Measurements from ENCODE around the gene RAB30.

The RAB30 gene, protein sequence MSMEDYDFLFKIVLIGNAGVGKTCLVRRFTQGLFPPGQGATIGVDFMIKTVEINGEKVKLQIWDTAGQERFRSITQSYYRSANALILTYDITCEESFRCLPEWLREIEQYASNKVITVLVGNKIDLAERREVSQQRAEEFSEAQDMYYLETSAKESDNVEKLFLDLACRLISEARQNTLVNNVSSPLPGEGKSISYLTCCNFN

DNA sequence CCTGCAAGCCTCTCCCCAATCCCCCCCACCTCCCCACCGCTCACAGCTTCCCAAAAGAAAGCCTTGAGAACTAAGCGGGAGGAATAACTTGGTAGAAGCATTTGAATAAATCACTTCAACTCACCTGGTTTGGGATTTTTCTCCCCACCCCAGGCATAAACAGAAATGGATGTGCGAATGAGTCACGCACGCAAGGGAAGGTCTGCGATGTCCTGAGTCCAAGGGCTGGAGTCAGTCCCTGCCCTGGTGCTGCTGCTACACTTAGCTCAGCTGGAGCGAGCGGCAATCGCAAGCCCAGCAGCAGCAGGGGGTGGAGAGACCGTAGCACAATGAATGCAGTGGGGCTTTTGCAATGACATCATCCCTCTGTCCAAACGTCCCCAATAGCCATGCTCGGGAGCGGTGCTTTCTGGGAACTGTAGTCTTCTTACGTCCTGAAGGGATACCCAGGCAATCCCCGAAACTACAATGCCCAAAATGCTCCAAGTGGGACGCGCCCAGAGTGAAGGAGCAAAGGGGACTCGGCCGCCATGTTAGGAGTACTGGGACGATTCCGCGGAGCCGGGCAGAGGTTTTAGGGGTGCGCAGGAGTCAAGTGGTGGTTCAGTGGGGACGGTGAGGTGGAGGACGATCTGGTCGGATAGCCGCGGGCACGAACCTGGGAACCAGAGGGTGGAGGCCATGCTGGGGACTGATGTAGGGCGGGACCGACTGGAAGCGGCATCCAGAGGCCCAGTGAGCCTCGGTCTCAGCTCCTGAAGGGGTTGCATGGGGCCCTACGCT is at the start of gene RAB30:
Gene RAB30 (minus strand): TSS at position 331 of the 783 bp plus-strand sequence. CDS start 74,581 bp downstream, outside the sequence.
- DNase-seq = peak; percentile 87 to 92

DNA sequence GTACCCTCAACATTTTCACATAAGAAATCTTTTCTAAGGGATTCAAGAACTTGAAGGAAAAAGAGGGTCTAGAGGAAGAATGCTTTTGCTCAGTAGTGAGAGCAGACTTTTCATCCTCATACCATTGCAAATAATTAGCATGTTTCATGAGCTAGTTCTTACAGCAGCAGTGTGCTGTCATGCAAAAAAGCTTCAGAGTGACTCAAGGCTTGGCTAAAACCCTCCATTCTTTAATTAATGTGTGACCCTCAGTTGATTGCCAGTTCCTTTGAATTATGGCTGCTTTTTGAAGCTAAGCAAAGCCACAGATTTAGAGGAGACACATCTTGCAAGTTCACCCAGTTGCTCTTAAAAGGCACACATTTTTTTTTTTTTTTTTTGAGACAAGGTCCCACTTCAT is 48.6 kb upstream of the RAB30 start:
- no peak for DNase-seq

DNA sequence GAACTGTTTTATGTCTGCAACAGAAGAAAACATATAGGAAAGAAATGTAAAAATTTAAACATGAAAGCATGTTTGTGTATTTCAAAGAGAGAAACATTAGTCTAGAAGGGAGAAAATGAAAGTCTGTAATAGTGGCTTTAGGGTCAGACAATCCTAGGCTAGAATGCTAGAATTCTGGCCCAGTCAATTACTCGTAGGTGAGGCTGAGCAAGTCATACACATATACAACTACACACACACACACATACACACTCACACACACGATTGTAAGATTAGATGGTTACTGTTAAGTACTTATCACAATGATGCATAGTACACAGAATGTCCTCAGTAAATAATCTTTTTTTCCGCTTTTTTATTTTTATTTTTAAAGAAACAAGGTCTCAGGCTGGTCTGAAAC is 47.5 kb upstream of the RAB30 start:
- DNase-seq = no peak

DNA sequence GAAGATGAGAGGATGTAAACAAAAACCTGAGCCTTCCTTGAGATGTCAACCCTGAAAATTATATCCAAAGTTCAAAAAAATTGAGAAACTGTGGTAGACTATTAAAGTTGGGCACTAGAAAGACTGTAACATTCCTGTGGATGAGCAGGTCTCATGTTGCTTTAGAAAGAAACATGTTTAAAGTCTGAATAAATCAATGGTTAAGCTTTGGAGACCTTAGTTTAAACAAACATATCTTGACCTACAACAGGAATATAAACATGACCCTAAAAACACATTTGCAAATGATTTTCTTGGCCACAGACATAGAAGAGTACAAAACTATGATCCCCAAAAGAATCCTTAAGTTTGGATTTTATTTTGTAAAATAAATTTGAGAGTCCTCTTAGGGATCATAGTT is 47.1 kb upstream of the RAB30 start:
- no peak for DNase-seq

DNA sequence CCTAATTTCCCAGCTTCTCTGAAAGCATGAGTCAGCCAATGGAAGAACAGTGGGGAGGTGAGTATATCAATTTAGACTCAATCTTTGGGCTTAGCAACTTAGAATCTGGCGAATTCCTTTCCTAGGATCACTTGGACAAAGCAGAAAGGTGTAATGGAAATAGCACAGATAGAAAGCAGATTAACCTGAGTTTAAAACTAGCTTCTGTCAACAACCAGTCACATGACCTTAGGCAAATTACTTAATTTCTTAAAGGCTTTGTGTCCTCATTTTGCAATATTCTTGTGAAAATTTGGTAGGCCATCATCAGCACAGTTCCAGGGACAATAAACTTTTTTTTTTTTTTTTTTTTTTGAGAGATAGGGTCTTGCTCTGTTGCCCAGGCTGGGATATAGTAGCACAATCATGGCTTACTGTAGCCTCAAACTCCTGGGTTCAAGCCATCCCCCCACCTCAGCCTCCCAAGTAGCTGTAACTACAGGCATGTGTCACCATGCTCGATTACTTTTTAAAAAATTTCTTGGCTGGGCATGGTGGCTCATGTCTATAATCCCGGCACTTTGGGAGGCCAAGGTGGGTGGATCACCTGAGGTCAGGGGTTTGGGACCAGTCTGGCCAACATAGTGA is 44.4 kb upstream of the RAB30 start:
- no peak for DNase-seq

DNA sequence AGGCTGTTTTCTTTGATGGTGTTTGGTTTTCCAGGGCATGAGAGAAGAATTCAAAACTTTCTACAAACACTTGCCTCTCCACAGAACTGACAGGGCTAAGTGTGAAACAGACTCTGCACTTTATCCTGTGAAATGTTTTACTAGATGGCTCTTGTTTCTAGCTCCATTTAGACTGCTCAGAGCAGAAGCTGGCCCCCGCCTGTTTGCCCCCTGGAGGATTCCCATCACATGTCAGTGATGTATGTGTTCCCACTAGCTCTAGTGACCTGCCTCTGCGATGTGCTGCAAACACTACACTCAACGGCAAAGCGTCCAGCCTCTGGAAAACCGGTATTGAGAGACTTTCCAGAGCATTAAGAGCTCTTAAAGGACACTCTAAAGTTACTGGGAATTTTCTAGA is 43.9 kb upstream of the RAB30 start:
- DNase-seq = no peak

DNA sequence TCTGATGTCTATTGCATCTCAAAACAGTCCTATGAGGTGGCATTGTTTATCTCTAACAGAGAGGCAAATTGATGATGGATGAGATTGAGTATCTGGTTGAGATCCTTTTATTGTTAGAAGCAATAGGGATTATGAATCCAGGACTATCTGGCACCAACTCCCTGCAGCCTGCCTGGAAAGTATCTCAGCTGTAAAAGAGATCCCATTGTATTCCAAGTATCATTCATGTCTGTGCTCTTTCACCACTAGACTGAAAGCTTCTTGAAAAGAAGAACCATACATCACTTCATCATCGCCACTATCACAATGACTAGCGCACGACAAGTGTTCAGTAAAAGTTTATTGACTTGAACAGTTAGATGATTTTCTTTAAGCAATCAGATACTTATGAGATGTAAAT is 43.3 kb upstream of the RAB30 start:
- DNase-seq = no peak

DNA sequence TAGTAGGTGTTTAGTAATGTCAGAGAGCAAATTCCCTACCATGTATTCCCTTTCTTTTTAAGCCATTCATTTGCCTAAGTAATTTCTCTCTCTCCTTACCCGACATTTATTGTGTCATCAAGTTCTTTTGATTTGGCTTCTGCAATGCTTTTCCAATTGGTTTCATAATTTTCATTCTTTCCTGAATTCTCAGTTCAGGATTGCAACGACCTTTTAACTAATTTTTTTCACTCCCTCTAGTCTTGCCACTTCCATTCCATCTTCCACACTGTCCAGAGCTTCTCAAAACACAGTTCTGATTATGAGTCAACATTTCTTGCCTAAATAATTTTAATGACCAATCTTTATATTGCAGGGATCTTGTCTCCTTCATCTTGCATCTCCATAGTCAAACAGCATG is 41.2 kb upstream of the RAB30 start:
- no peak for DNase-seq

DNA sequence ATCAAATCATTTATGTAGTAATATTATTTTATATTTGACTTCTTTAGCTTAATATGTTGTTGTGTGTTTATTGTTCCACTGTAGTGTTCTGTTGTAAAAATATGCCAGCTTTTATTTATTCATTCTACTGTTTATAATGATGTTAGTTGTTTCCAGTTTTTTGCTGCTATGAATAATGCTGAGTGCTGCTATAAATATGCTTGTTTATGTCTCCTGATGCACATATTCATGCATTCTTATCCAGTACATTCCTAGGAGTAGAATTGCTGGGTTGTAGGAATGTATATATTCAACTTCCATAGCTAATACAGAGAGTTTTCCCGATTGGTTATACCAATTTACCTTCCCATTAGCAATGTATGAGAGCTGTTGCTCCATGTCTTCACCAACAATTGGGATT is 33.5 kb upstream of the RAB30 start:
- DNase-seq = no peak

DNA sequence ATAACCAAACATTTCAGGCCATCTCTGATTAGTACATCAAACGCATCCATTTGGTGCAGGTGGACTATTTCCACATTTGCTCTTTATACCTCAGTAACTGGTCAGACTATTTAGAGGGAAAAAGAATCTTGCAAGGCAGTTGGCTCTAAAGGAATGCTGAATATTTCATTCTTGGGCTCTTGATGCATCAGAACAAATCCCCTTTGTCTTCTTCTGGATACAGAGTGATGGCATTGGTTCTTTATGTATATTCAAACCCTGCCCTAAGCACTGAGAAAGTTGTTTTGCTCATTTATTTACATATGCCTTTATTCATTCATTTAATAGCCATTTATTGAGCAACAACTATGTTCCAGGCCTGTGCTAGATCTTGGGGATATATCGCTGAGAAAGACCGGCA is 31.1 kb upstream of the RAB30 start:
- DNase-seq = no peak

DNA sequence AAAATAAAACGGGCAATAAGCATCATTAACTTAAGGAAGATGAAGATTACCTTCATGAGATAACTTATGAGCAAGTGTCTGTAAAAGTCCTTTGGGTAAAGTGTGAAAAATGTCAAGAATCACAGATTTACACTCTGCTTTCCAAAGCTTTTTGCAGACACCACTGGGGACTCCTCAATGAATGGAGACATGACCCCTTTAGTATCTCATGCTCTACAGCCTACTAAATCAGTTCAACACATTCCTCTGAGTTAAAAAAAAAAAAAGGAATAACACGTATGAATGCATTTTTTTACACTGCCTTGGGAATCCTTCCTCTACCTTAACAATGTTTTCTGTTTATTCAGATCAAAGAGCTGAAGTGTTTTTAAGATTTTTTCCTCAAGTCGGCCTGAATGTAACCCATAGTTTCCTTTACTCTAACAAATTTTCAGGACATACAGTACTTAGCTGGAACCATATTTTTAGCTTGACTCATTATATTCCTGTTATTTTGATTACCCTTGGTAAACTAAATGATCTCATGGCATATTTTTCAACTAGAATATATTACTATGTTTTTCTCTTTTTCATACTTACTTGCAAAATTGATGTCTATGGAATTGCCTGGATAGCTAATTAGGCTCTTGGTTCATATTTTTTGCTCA is 25.9 kb upstream of the RAB30 start:
- DNase-seq = no peak

DNA sequence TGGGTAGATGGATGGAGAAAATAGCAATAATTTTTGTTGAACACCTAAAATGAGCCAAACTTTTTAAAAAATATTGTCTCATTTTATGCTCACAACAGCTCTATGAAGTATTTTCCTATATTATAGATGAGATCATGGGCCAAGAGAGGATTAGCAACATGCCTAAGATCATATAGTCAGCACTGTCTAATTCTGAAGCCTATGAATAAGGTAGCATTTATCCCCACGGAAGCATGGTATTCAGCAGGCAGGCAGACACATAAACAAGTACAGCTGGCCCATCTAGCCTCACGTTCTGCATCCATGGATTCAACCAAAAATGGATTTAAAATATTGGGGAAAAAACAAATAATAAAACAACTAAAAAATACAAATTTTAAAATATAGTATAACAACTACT is 21.9 kb upstream of the RAB30 start:
- DNase-seq = no peak

DNA sequence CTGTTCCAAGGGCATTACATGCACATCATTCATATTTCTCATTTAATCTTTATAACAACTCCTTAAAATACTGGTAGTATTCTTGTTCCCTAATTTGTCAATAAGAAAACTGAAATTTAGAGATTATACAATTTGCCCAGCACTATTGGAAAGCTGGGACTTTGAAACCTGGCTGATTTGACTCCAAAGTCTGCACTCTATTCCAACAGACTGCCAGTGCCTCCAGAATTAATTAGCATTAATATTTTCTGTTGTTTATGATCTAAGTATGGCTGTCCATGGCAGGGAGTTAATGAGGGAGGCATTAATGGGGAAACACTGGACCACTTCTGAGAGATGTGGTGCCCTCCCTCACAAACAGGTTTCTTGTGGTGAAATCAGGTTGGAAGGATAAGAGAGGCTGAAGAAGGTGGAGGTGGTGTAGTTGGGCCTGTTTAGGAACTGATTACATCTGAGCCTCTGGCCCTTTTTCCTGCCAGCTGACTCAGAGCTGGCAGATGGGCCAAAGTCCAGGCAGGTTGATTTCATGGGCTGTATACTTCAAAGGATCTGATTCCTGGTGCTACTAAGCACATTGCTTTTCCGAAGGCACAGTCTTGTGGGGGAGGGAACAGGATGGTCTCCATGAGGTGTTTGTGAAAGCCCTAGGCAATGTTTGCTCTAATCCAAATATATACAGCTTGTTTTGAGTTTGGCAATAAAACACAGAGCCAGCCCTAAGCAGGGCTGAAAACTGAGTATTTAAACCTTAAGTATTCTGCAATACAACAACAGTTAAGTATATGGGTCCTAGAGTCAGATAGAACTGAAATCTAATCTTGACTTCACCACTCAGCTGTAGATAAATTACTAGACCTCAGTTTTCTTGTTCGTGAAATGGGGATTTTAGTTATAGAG is 21.0 kb upstream of the RAB30 start:
- no peak for DNase-seq

DNA sequence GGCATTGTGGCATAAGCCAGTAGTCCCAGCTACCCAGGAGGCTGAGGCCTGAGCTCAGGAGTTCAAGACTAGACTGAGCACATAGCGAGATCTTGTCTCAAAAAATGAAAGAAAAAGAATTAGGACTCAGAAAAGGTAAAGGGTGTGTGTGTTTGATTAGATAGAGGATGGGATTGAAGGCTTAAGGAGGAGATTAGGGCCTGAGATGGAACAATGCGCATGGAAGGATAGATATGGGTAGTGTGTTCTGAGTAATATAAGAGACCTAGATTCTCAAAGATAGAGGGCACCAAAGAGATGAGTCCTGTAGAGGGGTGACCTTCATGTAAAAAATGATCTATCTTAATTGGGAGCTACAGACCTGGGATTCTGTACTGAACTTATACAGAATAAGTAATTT is 17.3 kb upstream of the RAB30 start:
- DNase-seq = no peak

DNA sequence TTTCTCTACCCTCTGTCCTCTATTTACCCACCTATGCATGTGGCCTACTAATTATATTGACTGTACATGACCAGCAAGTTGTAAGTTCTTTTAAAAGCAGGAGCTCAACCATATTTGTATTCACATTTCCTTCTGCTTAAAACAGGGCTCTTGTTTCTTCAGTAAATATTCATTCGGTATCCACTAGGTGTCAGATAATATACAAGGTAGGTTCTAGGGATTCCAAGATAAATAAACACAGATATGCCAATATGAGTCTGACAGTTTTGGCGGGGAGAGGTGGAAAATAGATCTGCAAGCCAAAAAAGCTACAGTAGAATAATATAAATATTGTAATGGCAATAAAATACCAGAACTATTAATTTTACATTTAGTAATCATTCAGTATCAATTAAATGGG is 15.3 kb upstream of the RAB30 start:
- DNase-seq = no peak

DNA sequence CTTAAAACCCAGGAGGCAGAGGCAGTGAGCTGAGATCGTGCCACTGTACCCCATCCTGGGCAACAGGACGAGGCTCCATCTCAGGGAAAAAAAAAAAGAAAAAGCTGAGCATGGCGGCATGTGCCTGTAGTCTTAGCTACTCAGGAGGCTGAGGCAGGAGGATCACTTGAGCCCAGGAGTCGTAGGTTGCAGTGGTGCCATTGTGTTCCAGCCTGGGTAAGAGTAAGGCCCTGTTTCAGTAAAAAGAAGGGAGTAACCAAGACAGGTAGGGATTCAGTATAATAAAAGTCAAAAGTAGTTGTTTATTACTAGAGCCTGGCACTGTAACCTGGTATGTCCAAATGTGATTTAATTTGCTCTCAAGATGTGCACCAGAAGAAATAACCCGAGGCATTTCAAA is 8.1 kb upstream of the RAB30 start:
- no peak for DNase-seq

DNA sequence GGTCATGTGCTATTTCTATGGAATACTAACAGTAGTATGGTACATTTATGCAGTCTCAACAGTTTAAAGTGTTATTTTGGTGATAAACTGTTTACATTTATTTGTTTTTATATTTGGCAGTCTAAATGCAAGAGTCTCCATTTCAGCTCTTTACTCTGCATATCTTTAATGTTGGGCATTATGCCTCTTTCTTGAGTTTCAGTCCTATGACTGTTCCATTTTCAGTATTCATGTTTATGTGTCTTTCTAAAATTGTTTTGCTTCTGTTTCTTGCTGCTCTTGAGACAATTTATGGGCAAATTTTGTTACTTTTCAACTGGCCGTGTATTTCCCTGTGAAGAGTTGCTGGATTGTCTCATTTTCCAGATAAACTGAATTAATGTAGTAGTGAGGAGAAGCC is 6.6 kb upstream of the RAB30 start:
- no peak for DNase-seq

DNA sequence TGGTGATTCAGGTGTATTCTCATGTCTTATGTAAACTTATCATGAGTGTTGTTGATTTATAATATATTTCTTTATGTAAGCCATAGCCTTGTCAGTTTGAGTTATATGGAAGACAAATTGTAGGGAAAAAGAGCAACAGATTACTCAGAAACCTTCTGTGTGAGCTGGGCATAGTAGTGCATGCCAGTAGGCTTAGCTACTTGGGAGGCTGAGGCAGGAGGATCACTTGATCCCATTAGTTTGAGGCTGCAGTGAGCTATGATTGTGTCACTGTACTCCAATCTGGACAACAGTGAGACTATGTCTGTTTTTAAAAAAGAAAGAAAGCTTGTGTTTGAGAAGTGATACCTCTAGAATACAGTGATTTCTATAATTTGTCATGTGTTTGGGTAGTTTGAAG is 2.2 kb upstream of the RAB30 start:
- DNase-seq = no peak

DNA sequence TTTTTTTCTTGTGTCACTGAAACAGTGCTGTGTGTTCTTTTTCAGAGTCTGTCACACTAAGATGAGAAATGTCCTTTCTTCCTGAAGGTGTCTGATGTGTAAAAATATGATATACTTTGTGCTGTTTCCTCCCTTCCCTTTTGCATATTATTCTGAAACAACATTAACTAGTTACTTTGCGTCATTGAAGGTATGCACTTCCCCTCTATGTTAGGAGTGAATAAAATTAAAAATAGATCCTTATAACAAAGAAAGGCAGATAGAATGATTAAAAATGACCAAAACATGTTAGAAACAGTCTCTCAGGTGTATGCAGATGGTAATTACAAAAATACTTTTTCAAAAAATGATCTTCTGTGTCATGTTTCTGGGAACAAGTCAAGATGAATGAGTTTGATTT is 1.6 kb upstream of the RAB30 start:
- no peak for DNase-seq

DNA sequence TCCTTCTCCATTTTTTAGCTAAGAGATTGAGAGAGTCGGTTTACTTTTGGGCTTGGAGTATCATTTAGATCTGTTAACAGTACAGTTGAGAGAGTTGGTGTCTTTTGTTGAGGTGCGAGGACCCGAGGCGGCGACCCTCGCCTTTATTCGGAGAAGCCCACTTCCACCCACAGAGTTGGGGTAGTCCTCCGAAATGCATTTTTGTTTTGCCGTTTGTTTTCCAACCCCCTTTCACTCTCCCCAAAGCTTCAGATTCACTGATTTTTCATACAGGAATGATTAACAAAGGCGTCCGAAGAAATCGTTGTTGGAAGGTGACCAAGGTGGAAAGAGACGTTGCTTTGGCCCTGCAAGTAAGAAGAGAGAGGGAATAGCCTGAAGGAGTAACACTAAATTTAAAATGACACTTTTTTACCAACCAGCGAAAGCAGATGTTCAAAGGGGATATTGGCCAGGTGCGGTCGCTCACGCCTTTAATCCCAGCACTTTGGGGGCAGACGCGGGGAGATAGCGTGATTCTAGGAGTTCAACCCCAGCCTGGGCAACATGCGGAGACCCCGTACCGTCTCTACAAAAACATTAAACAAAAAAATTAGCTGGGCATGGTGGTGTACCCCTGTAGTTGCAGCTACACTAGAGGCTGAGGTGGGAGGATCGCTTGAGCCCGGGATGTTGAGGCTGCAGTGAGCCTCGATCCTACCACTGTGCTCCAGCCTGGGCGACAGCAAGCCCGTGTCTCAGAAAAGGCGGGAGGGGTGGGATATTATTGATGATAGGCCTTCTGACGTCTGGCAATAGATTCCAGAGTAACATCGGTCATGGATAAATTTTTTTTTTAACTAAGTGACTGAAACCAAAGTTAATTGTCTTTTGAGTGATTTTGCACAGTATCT is 899 bp upstream of the RAB30 start:
- no peak for DNase-seq

DNA sequence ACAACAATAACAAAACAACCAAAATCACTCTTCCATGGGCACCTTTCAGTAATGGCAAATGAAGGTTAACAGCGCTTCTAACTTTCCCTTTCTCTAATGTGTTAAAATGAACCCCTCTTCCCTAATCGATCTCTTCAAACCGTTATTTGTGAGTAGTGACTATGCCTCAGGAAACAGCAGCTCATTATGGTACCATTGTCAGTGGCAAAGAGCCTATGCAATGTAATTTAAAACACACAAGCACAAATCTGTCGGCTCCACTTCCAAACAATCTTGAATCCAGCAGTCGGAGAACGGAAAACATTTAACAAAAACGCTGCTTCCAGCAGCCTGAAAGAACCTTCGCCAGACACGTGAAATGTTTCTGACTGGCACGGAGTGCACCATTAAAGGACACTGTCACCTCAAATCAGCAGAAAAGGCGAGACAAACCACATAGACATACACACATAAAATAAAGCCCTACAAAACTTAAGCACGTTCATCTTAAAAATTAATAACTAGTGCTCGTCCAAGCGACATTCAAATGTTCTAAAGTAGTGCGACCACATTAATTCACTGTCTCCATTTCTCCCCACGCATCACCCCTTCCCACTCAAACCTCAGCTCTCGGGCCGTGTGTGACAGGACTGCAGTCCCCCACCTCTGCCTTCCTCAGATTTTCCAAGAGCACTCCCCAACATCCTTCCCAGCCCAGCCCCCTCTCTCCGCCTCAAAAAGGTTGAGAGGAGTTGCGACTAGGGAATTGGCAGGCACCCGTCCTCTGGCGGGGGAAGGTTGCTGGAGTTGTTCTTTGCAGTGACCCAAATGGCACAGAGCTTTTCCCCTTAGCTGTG is 748 bp downstream of the RAB30 start:
- DNase-seq = peak; percentile 35 to 57

Measured in stimulated activated CD4-positive, alpha-beta T cell treated with anti-CD3 and anti-CD28 coated beads, Interleukin-2, amount 100 ng/mL, for 24 hours (primary cell).